Activated CD4-positive, alpha-beta memory T cell treated with anti-CD3 and anti-CD28 coated beads for 36 hours (primary cell): ENCODE measurements around the gene CRK. TPM values are rescaled to one million over a fixed set of nuclear protein-coding genes. Genes with fewer than 3 reads are reported as not detected.
"Not testable (repeated sequence)": the region's sequence is repeated elsewhere in the genome, so short reads cannot be mapped to it uniquely, and the experiment has no call there.

ENCODE experiments used
- CTCF ChIA-PET: fragments of 350-600 bp; sonication (Branson Sonifier 250); formaldehyde crosslinking; loops from one replicate; lab custom pipeline; 2021; ENCODE audit warnings: antibody characterized with exemption, inconsistent platforms; lab: Charles Lee
- POLR2A ChIA-PET: fragments of 350-600 bp; sonication (Branson Sonifier 250); formaldehyde crosslinking; loops from one replicate; lab custom pipeline; 2021; ENCODE audit warnings: antibody characterized with exemption; lab: Charles Lee
- DNase-seq: peaks from one replicate; pipeline ENCODE4 v3.0.0-alpha.2; 2020
- H3K27ac Mint-ChIP-seq: one replicate; pipeline ENCODE4 v1.8.0; 2021; ENCODE audit warnings: mixed read lengths
- H3K27me3 Mint-ChIP-seq: one replicate; pipeline ENCODE4 v1.8.0; 2021; ENCODE audit warnings: mixed read lengths
- H3K36me3 Mint-ChIP-seq: one replicate; pipeline ENCODE4 v1.8.0; 2021; ENCODE audit warnings: mixed read lengths
- H3K4me1 Mint-ChIP-seq: one replicate; pipeline ENCODE4 v1.8.0; 2021; ENCODE audit warnings: low read depth, mixed read lengths
- H3K4me3 Mint-ChIP-seq: one replicate; pipeline ENCODE4 v1.8.0; 2021; ENCODE audit warnings: mild to moderate bottlenecking, mixed read lengths
- H3K9me3 Mint-ChIP-seq: one replicate; pipeline ENCODE4 v1.8.0; 2021; ENCODE audit warnings: mixed read lengths
- intact Hi-C: fragments of 100-400 bp; cut with micrococcal nuclease; formaldehyde crosslinking; loops from one replicate; pipeline ENCODE4 v1.15.1; 2023
- total RNA-seq, 2 experiments: library from RNA; stranded (reverse); gene quantifications; one replicate each; pipeline ENCODE4 v1.2.3, GENCODE V29; 2021

Gene CRK
- total RNA-seq, 2 experiments from 2014 or later: 14.1 to 17.8 TPM

GRCh38 chr17:1390432-1391367 is 65.3 kb downstream of the CRK start:
- intact Hi-C loops: no loop called here
- H3K27me3 Mint-ChIP-seq: no peaks in the 10 kb centered on the region
- peaks cover 73% of the 10 kb centered on the region for H3K4me1 Mint-ChIP-seq

GRCh38 chr17:1387490-1388227 is 68.4 kb downstream of the CRK start:
- POLR2A ChIA-PET: interaction anchor here (0.8 to 0.9 kb wide), 2 partner anchors 8 to 11 kb away, joined by 3 to 4 read pairs; no protein-coding TSS in a partner anchor
- intact Hi-C loops, DNase-seq, H3K36me3 Mint-ChIP-seq, H3K4me3 Mint-ChIP-seq, H3K27ac Mint-ChIP-seq, H3K27me3 Mint-ChIP-seq, H3K9me3 Mint-ChIP-seq: not testable (repeated sequence)
- CTCF ChIA-PET: interaction anchor here (0.6 to 9.3 kb wide), 3 partner anchors 22 to 1042 kb away, joined by 3 to 70 read pairs (median 6); no protein-coding TSS in a partner anchor
- H3K4me1 Mint-ChIP-seq: peaks cover 57% of the 10 kb centered on the region

More at GRCh38 chr17:1390432-1391367, 65.3 kb downstream of the CRK start:
- no peak for DNase-seq
- H3K9me3 Mint-ChIP-seq: no peaks in the 10 kb centered on the region
- H3K27ac Mint-ChIP-seq: peak overlapping the region; percentile 71
- ChIA-PET POLR2A (interaction anchor here (1.2 to 1.9 kb wide), 3 partner anchors 10 to 14 kb away, joined by 3 to 9 read pairs (median 6); partner anchors contain the start of gene YWHAE), CTCF (interaction anchor here (0.8 to 9.3 kb wide), 6 partner anchors 16 to 65 kb away, joined by 3 to 70 read pairs (median 3); partner anchors contain the start of gene CRK)
- H3K36me3 Mint-ChIP-seq: peaks cover 14% of the 10 kb centered on the region
- no peak overlapping the region for H3K4me3 Mint-ChIP-seq

GRCh38 chr17:1386675-1387190 is 69.3 kb downstream of the CRK start:
- H3K27me3 Mint-ChIP-seq, DNase-seq, H3K9me3 Mint-ChIP-seq, H3K4me3 Mint-ChIP-seq, intact Hi-C loops, H3K36me3 Mint-ChIP-seq: not testable (repeated sequence)
- ChIA-PET CTCF (interaction anchor here (0.6 to 9.3 kb wide), 3 partner anchors 21 to 1043 kb away, joined by 3 to 70 read pairs (median 6); no protein-coding TSS in a partner anchor), POLR2A (interaction anchor here (1.2 kb wide), 1 partner anchor 10 kb away, joined by 3 read pairs; no protein-coding TSS in a partner anchor)
- peaks cover 51% of the 10 kb centered on the region for H3K4me1 Mint-ChIP-seq
- peak overlapping the region; percentile 25 for H3K27ac Mint-ChIP-seq

- Mint-ChIP-seq H3K27me3 (no peaks in the 10 kb centered on the region), H3K4me1 (peaks cover 51% of the 10 kb centered on the region), H3K9me3 (no peaks in the 10 kb centered on the region), H3K4me3 (no peak overlapping the region), H3K27ac (peak overlapping the region; percentile 25), H3K36me3 (peaks cover 9% of the 10 kb centered on the region)
- no peak for DNase-seq
- intact Hi-C loops: no loop called here
- POLR2A ChIA-PET: interaction anchor here (1.2 kb wide), 1 partner anchor 11 kb away, joined by 3 read pairs; no protein-coding TSS in a partner anchor
- CTCF ChIA-PET: interaction anchor here (1.8 to 9.3 kb wide), 2 partner anchors 21 to 54 kb away, joined by 6 to 70 read pairs; no protein-coding TSS in a partner anchor
Observed at GRCh38 chr17:1386265-1386664, 69.8 kb downstream of the CRK start.

- intact Hi-C loops: no loop called here
- ChIA-PET POLR2A (interaction anchor here (1.2 kb wide), 2 partner anchors 11 to 20 kb away, joined by 3 to 4 read pairs; no protein-coding TSS in a partner anchor), CTCF (interaction anchor here (1.8 to 9.3 kb wide), 2 partner anchors 20 to 53 kb away, joined by 6 to 70 read pairs; no protein-coding TSS in a partner anchor)
- H3K4me1 Mint-ChIP-seq: peaks cover 51% of the 10 kb centered on the region
- DNase-seq: no peak
- no peaks in the 10 kb centered on the region for H3K9me3 Mint-ChIP-seq
- H3K27ac Mint-ChIP-seq: no peak overlapping the region
- H3K27me3 Mint-ChIP-seq: no peaks in the 10 kb centered on the region
- peaks cover 9% of the 10 kb centered on the region for H3K36me3 Mint-ChIP-seq
- H3K4me3 Mint-ChIP-seq: no peak overlapping the region
Observed at GRCh38 chr17:1385861-1386260, 70.2 kb downstream of the CRK start.

- POLR2A ChIA-PET: interaction anchor here (1.2 kb wide), 1 partner anchor 19 kb away, joined by 4 read pairs; no protein-coding TSS in a partner anchor
- Mint-ChIP-seq H3K9me3 (no peaks in the 10 kb centered on the region), H3K4me3 (no peak overlapping the region), H3K27me3 (no peaks in the 10 kb centered on the region), H3K27ac (no peak overlapping the region), H3K4me1 (peaks cover 52% of the 10 kb centered on the region), H3K36me3 (peaks cover 3% of the 10 kb centered on the region)
- CTCF ChIA-PET: interaction anchor here (9.3 kb wide), 1 partner anchor 19 kb away, joined by 70 read pairs; no protein-coding TSS in a partner anchor
- intact Hi-C loops: no loop called here
- DNase-seq: no peak
Observed at GRCh38 chr17:1384905-1385435, 71.1 kb downstream of the CRK start.

- intact Hi-C loops: loop anchor here (1.0 to 2.0 kb wide), 2 partner anchors 18 to 19 kb away; no protein-coding TSS in a partner anchor
- Mint-ChIP-seq H3K4me1 (peaks cover 69% of the 10 kb centered on the region), H3K27me3 (no peaks in the 10 kb centered on the region), H3K9me3 (no peaks in the 10 kb centered on the region), H3K36me3 (peaks cover 5% of the 10 kb centered on the region), H3K27ac (peak overlapping the region; percentile 81), H3K4me3 (no peak overlapping the region)
- POLR2A ChIA-PET: interaction anchor here (0.9 to 1.7 kb wide), 4 partner anchors 8 to 20 kb away, joined by 3 to 4 read pairs (median 4); partner anchors contain the start of gene YWHAE
- CTCF ChIA-PET: interaction anchor here (0.8 to 8.0 kb wide), 4 partner anchors 14 to 136 kb away, joined by 3 to 98 read pairs (median 4); partner anchors contain the start of gene INPP5K
- DNase-seq: peak; percentile 59
Observed at GRCh38 chr17:1379930-1380313, 76.1 kb downstream of the CRK start.

GRCh38 chr17:1379208-1379929 is 76.7 kb downstream of the CRK start:
- Mint-ChIP-seq H3K36me3 (peaks cover 6% of the 10 kb centered on the region), H3K9me3 (no peaks in the 10 kb centered on the region), H3K27me3 (no peaks in the 10 kb centered on the region), H3K27ac (peak overlapping the region; percentile 81), H3K4me3 (no peak overlapping the region), H3K4me1 (peaks cover 75% of the 10 kb centered on the region)
- intact Hi-C loops: loop anchor here (1.0 kb wide), 1 partner anchor 17 kb away; no protein-coding TSS in a partner anchor
- ChIA-PET POLR2A (interaction anchor here (0.9 to 1.7 kb wide), 3 partner anchors 8 to 14 kb away, joined by 3 to 4 read pairs (median 4); no protein-coding TSS in a partner anchor), CTCF (interaction anchor here (0.6 to 8.0 kb wide), 6 partner anchors 13 to 270 kb away, joined by 3 to 98 read pairs (median 4); partner anchors contain the start of gene INPP5K)
- no peak for DNase-seq

GRCh38 chr17:1378476-1378860 is 77.6 kb downstream of the CRK start:
- H3K4me1 Mint-ChIP-seq: peaks cover 83% of the 10 kb centered on the region
- POLR2A ChIA-PET, H3K4me3 Mint-ChIP-seq, DNase-seq, H3K36me3 Mint-ChIP-seq, H3K9me3 Mint-ChIP-seq, H3K27ac Mint-ChIP-seq, H3K27me3 Mint-ChIP-seq, intact Hi-C loops: not testable (repeated sequence)
- CTCF ChIA-PET: interaction anchor here (0.6 to 8.0 kb wide), 3 partner anchors 12 to 271 kb away, joined by 3 to 98 read pairs (median 4); no protein-coding TSS in a partner anchor

GRCh38 chr17:1377334-1377733 is 78.7 kb downstream of the CRK start:
- peaks cover 10% of the 10 kb centered on the region for H3K36me3 Mint-ChIP-seq
- no peak for DNase-seq
- intact Hi-C loops: no loop called here

More at GRCh38 chr17:1377334-1377733, 78.7 kb downstream of the CRK start:
- H3K27me3 Mint-ChIP-seq: no peaks in the 10 kb centered on the region
- ChIA-PET CTCF (interaction anchor here (1.1 to 8.0 kb wide), 2 partner anchors 11 to 20 kb away, joined by 3 to 98 read pairs; no protein-coding TSS in a partner anchor), POLR2A (interaction anchor here (1.4 to 1.9 kb wide), 4 partner anchors 12 to 139 kb away, joined by 3 to 6 read pairs (median 4); partner anchors contain the start of gene INPP5K)
- no peaks in the 10 kb centered on the region for H3K9me3 Mint-ChIP-seq
- H3K4me3 Mint-ChIP-seq: no peak overlapping the region
- H3K27ac Mint-ChIP-seq: peak overlapping the region; percentile 72
- H3K4me1 Mint-ChIP-seq: peaks cover 91% of the 10 kb centered on the region
